Hematopoietic multipotent progenitor cell treated with erythropoietin and hydrocortisone succinate and interleukin-3 and kit ligand, for 6 days (in vitro differentiated cells): ENCODE data around the gene WDR37.
"Not testable (repeated sequence)": the region's sequence is repeated elsewhere in the genome, so short reads cannot be mapped to it uniquely, and the experiment has no call there.

Source experiments
- DNase-seq: peaks from one replicate; pipeline ENCODE4 v3.0.0-alpha.2; 2015

The WDR37 gene

GRCh38 chr10:1155791-1156615 is 99.8 kb downstream of the WDR37 start:
- DNase-seq = no peak

GRCh38 chr10:1156616-1156886 is 100.4 kb downstream of the WDR37 start:
- DNase-seq = no peak

- DNase-seq = no peak
Measured at GRCh38 chr10:1156921-1157614, 100.9 kb downstream of the WDR37 start.

- DNase-seq = no peak
Measured at GRCh38 chr10:1157615-1157933, 101.4 kb downstream of the WDR37 start.

- DNase-seq = no peak
Measured at GRCh38 chr10:1158066-1158465, 101.9 kb downstream of the WDR37 start.

- DNase-seq = not testable (repeated sequence)
Measured at GRCh38 chr10:1158536-1158935, 102.4 kb downstream of the WDR37 start.

GRCh38 chr10:1159131-1160061 is 103.2 kb downstream of the WDR37 start:
- no peak for DNase-seq

- no peak for DNase-seq
Measured at GRCh38 chr10:1160561-1161314, 104.6 kb downstream of the WDR37 start.

GRCh38 chr10:1161315-1161673 is 105.1 kb downstream of the WDR37 start:
- DNase-seq = not testable (repeated sequence)

GRCh38 chr10:1162481-1163203 is 106.5 kb downstream of the WDR37 start:
- DNase-seq = no peak

GRCh38 chr10:1163204-1163660 is 107.0 kb downstream of the WDR37 start:
- DNase-seq = no peak

GRCh38 chr10:1163831-1164230 is 107.6 kb downstream of the WDR37 start:
- DNase-seq = no peak

- no peak for DNase-seq
Measured at GRCh38 chr10:1166101-1166827, 110.1 kb downstream of the WDR37 start.

- DNase-seq = no peak
Measured at GRCh38 chr10:1166828-1167275, 110.7 kb downstream of the WDR37 start.

- no peak for DNase-seq
Measured at GRCh38 chr10:1168763-1169162, 112.6 kb downstream of the WDR37 start.

- DNase-seq = no peak
Measured at GRCh38 chr10:1169186-1169885, 113.2 kb downstream of the WDR37 start.

GRCh38 chr10:1169981-1170866 is 114.0 kb downstream of the WDR37 start:
- no peak for DNase-seq

- DNase-seq = no peak
Measured at GRCh38 chr10:1170867-1171180, 114.6 kb downstream of the WDR37 start.

GRCh38 chr10:1171182-1171581 is 115.0 kb downstream of the WDR37 start:
- DNase-seq = no peak

- no peak for DNase-seq
Measured at GRCh38 chr10:1171586-1171985, 115.4 kb downstream of the WDR37 start.
